Measurements from ENCODE around the gene BIRC3.

BIRC3 gene

DNA sequence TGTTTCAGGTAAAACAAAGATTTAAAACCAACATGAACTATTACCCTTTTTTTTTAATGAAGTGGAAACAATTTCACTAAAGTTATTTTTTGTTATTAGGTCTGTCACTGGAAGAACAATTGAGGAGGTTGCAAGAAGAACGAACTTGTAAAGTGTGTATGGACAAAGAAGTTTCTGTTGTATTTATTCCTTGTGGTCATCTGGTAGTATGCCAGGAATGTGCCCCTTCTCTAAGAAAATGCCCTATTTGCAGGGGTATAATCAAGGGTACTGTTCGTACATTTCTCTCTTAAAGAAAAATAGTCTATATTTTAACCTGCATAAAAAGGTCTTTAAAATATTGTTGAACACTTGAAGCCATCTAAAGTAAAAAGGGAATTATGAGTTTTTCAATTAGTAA, 60.6 kb downstream of the BIRC3 start:
- DNase-seq (ENCODE audit: low read depth), result no peak

DNA sequence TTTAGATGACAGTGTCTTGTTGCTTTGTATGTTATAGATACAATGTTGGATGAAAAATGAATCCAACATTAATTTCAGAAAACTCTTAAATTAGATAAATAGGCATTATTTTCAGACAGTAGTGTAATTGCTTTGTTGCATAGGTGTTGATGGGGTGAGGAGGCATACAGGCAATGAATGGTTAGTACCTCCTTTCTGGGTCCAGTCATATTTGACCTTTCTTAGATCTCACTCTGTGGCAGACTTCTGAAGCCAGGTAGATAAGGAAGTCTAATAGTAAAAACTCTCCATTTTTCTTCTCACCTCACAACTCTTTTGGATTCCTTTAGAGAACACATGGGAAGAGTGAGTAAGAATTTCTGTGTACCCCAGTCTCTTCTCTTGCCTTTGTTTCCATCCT, 61.5 kb downstream of the BIRC3 start:
- DNase-seq (ENCODE audit: low read depth), result no peak

DNA sequence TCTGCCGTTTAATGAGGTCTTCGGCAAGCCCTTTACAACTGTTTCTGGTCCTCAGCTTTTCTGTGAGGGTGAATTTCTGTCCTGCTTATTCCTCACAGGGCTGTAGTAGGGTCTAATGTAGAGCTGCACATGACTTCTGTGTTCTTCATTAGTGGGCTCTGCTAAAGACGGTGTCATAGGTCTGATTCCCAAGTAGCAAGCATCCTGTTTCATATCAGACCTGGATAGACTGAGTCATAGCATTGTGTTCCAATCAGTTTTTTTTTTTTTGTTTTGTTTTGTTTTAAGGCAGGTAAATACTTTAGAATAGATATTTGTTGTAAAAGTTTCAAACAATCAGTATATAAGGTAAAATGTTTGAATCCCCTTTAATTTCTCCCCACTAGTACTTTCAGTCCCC, 65.1 kb downstream of the BIRC3 start:
- no peak for DNase-seq (ENCODE audit: low read depth)

DNA sequence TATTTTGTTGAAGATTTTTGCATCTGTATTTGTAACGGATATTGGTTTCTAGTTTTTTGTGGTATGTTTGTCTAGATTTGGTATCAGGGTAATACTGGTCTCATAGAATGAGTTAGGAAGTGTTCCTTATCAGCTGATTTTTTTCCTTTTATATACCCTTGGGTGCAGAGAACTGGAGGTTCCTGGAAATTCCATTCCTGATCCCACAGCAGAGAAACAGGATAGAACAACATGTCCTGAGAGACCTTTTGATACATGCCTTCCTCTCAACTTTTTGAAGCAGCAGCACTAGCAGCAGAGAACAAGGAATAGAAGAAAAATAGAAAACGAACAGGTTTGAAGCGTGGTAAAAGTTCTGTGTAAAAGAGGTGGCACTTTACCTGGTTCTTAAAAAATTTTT, 66.6 kb downstream of the BIRC3 start:
- no peak for DNase-seq (ENCODE audit: low read depth)

DNA sequence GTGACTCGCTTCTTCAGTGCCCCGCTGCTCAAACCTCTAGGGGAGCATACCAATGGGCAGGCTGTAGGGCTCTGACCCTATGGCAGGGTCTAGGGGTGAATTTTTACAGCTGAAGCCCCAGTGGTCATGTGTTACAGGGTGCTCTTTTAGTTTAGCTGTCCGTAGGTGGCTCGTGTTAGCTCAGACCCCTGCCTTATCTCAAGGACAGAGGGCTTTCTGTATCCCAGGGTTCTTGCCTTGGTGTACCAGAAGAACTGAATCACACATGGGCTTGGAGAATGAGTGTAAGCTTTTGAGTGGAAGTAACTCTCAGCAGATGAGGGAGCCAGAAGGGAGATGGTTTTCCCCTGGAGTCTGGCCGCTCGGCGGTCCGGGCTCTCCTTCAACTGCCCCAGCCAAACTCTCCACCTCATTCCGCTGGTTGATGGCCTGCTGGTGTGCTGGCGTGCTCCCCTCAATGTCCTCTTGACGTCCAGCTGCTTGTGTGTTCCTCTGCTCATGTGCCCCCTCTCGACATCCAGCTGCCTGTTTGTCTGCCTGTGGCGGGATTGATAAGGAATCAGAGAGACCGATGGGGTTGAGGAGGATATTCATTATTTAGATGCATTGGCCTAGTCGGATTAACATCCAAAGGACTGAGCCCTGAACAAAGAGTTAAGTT, 67.3 kb downstream of the BIRC3 start:
- no peak for DNase-seq (ENCODE audit: low read depth)

DNA sequence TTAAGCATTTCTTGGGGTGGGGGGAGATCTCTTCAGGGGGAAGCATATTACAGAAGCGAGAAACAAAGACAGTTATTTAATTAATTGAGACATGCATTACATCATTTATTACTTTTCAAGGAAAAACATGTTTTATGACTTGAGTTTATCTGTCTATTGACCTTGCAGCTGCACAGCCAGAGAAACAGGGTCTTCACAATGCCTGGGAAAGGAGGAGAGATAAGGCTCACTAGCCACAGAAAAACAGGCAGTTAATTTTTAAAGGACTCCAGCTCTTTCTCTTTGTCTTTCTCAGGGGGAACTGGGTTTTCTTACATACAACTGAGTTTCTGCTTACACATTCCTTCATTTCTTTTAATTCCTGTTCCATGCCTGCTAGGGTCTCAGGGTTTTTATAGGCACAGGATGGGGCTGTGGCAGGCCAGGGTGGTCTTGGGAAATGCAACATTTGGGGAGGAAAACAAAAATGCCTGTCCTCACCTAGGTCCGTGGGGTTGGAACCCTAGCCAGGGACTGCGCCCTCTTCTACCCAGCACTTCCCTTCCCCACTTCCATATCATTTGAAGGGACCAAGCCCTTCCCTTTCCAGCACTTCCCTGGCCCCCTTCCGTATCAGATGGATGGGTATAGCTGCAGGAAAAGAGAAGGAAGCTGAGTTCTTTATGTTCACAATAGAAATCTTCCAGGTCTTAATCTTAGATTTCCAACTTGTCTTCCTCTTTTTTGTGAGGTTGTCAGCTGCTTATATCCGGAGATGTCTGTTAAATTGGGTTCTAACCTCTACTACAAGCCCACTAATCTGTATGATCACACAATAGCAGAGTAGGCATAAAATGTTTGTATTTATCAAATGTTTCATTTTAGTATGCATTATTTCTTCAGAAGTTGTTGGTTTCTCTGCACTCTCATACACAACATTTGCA, 68.1 kb downstream of the BIRC3 start:
- DNase-seq (ENCODE audit: low read depth), result no peak

DNA sequence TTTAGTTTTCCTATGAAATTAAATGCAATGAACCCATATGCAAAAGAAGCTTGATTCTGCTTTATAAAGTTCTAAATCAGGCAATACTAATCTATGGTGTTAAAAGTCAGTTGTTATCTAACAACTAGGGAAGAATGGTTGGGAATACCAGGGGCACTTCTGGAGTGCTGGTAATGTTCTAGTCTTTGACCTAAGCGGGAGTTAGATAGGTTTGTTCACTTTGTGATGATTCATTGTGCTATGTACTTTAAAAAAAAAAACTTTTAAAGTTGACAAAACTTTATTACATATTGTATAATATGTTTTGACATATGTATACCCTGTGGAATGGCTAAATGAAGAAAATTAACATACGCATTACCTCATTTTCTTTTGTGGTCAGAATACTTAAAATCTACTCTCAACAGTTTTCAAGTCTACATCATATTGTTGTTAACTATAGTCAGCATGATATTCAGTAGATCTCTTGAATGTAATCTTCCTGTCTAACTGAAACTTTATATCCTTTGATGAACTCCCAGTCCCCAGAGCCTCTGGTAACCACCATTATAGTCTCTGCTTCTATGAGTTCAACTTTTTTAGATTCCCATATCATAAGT, 69.0 kb downstream of the BIRC3 start:
- DNase-seq (ENCODE audit: low read depth), result no peak

DNA sequence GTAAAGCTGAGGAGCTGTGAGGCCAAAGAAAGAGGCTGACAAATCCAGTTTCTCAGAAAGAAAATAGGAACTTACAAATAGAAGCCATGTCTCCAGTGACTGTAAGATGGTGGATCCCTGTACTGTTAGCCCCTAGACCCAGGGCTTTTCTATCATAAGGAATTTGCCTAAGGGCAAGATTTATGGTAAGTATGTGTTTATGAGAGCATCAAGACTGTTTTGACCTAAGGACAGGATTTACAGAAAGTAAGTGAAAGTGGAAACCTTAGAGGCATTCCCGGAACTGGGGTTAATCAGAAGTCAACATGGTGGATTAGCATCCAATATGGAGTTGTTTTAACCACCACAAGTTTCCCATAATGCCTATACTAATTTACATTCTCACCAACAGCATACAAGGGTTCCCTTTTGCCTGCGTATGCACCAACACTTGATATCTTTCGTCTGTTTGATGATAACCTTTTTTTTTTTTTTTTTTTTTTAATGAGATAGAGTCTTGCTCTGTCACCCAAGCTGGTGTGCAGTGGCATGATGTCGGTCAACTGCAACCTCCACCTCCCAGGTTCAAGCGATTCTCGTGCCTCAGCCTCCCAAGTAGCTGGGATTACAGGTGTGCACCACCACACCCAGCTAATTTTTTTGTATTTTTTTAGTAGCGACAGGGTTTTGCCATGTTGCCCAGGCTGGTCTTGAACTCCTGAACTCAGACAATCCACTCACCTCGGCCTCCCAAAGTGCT, 69.9 kb downstream of the BIRC3 start:
- DNase-seq (ENCODE audit: low read depth), result no peak

All from non-pigmented ciliary epithelial cell (primary cell).